ENCODE results near the gene GEMIN8. TPM values are rescaled to one million over a fixed set of nuclear protein-coding genes. Genes with fewer than 3 reads are reported as not detected.

The GEMIN8 gene
- total RNA-seq, 1 experiment from 2014 or later, result 11.3 TPM

GRCh38 chrX:14010566-14010965, 19.1 kb downstream of the GEMIN8 start:
- no peaks in the 10 kb centered on the region for H3K79me2 ChIP-seq (ENCODE audit: insufficient read depth, low read length)
- no peaks in the 10 kb centered on the region for H3K9me3 ChIP-seq (ENCODE audit: control insufficient read depth in 1 of 2, insufficient read depth in 1 of 2, low read depth in 1 of 2, low read length in 2 of 2)
- ATAC-seq (no peak), DNase-seq (ENCODE audit: low read depth, low spot score) (no peak)
- CTCF ChIA-PET, result no interaction called here
- no peaks in the 10 kb centered on the region for H3K36me3 ChIP-seq (ENCODE audit: control insufficient read depth in 1 of 2, insufficient read depth in 2 of 2, low read length in 2 of 2)
- no peak overlapping the region for H3K9ac ChIP-seq (ENCODE audit: low read length)
- POLR2A ChIA-PET, result no interaction called here
- no peak overlapping the region for H3K27ac ChIP-seq (ENCODE audit: low read depth, low read length)
- no TSS peak for BruUV-seq (replicated peaks)
- TF ChIP-seq EZH2 (IDR thresholded peaks at IDR 0.05), result no peak
- TF ChIP-seq, protein P1, sequence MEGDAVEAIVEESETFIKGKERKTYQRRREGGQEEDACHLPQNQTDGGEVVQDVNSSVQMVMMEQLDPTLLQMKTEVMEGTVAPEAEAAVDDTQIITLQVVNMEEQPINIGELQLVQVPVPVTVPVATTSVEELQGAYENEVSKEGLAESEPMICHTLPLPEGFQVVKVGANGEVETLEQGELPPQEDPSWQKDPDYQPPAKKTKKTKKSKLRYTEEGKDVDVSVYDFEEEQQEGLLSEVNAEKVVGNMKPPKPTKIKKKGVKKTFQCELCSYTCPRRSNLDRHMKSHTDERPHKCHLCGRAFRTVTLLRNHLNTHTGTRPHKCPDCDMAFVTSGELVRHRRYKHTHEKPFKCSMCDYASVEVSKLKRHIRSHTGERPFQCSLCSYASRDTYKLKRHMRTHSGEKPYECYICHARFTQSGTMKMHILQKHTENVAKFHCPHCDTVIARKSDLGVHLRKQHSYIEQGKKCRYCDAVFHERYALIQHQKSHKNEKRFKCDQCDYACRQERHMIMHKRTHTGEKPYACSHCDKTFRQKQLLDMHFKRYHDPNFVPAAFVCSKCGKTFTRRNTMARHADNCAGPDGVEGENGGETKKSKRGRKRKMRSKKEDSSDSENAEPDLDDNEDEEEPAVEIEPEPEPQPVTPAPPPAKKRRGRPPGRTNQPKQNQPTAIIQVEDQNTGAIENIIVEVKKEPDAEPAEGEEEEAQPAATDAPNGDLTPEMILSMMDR (IDR thresholded peaks at IDR 0.05 in 2 of 3, conservative IDR thresholded peaks at IDR 0.05 in 1 of 3; ENCODE audit: borderline replicate concordance in 1 of 3, insufficient read depth in 1 of 3, low read depth in 2 of 3, low read length in 2 of 3), result no peak
- no peak for TF ChIP-seq SIN3A (IDR thresholded peaks at IDR 0.05; ENCODE audit: low read depth)
- TF ChIP-seq ZFX (IDR thresholded peaks at IDR 0.05), result no peak
- TF ChIP-seq RAD21 (IDR thresholded peaks at IDR 0.05; ENCODE audit: low read depth), result no peak
- TF ChIP-seq, protein P2, sequence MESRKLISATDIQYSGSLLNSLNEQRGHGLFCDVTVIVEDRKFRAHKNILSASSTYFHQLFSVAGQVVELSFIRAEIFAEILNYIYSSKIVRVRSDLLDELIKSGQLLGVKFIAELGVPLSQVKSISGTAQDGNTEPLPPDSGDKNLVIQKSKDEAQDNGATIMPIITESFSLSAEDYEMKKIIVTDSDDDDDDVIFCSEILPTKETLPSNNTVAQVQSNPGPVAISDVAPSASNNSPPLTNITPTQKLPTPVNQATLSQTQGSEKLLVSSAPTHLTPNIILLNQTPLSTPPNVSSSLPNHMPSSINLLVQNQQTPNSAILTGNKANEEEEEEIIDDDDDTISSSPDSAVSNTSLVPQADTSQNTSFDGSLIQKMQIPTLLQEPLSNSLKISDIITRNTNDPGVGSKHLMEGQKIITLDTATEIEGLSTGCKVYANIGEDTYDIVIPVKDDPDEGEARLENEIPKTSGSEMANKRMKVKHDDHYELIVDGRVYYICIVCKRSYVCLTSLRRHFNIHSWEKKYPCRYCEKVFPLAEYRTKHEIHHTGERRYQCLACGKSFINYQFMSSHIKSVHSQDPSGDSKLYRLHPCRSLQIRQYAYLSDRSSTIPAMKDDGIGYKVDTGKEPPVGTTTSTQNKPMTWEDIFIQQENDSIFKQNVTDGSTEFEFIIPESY (IDR thresholded peaks at IDR 0.05; ENCODE audit: extremely low read depth, insufficient replicate concordance, low read length), result no peak
- TF ChIP-seq JUND (IDR thresholded peaks at IDR 0.05), result no peak
- TF ChIP-seq, protein P3, sequence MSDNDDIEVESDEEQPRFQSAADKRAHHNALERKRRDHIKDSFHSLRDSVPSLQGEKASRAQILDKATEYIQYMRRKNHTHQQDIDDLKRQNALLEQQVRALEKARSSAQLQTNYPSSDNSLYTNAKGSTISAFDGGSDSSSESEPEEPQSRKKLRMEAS (IDR thresholded peaks at IDR 0.05), result no peak
- no peak overlapping the region for H3K4me3 ChIP-seq (replicated peaks in 1 of 2; ENCODE audit: low read depth in 1 of 2, low read length in 2 of 2)
- H4K20me1 ChIP-seq (ENCODE audit: insufficient read depth), result no peaks in the 10 kb centered on the region
- no peaks in the 10 kb centered on the region for H3K9me2 ChIP-seq (ENCODE audit: insufficient read depth)
- intact Hi-C loops (cut with micrococcal nuclease), result no loop called here
- H3K4me2 ChIP-seq (ENCODE audit: low read length), result no peak overlapping the region
- RAD21 ChIA-PET (ENCODE audit: low non-redundant PET in 1 of 2, low total read pairs in 2 of 2, uncharacterized antibody in 2 of 2, unreplicated experiment in 2 of 2), result no interaction called here
- H3K4me1 ChIP-seq (ENCODE audit: control insufficient read depth in 1 of 2, insufficient read depth in 2 of 2, low read length in 2 of 2), result no peaks in the 10 kb centered on the region
- no peak overlapping the region for H2AFZ ChIP-seq (ENCODE audit: low read depth, low read length, poor library complexity, severe bottlenecking)
- no peaks in the 10 kb centered on the region for H3K27me3 ChIP-seq (ENCODE audit: insufficient read depth, low read length)

All from HCT116 (cell line).